Small intestine (tissue), 7 donors: ENCODE data around the gene CLEC19A. TPM values are rescaled to one million over a fixed set of nuclear protein-coding genes. Genes with fewer than 3 reads are reported as not detected.

Experiments used
- DNase-seq, 2 donors: peaks; one replicate each; pipeline versions ENCODE4 v3.0.0 to v3.0.0-alpha.2; 2013
- FAIRE-seq: peaks from 2 replicates; lab custom pipeline; 2012; peaks lifted over from hg19 to GRCh38; lab: Jason Lieb, UNC
- H3K27ac ChIP-seq, 3 donors: one replicate each; pipeline ENCODE4 v1.5.1; 2013; ENCODE audit warnings: low read length in 2 of 3, mild to moderate bottlenecking in 2 of 3, control low read depth in 1 of 3, inconsistent platforms in 1 of 3, low read depth in 1 of 3, moderate library complexity in 1 of 3
- H3K27me3 ChIP-seq, 3 donors: one replicate each; pipeline ENCODE4 v1.6.1; 2013; ENCODE audit warnings: low read length in 3 of 3, inconsistent platforms in 1 of 3; ENCODE audit not compliant: control insufficient read depth in 3 of 3, insufficient read depth in 3 of 3
- H3K36me3 ChIP-seq, 3 donors: one replicate each; pipeline ENCODE4 v1.6.1; 2013; ENCODE audit warnings: low read length in 3 of 3, inconsistent platforms in 1 of 3, low read depth in 1 of 3, mild to moderate bottlenecking in 1 of 3, moderate library complexity in 1 of 3; ENCODE audit not compliant: control insufficient read depth in 3 of 3, insufficient read depth in 2 of 3
- H3K4me1 ChIP-seq, 3 donors: one replicate each; pipeline ENCODE4 v1.6.1; 2013; ENCODE audit warnings: low read length in 2 of 3, inconsistent platforms in 1 of 3, low read depth in 1 of 3, mild to moderate bottlenecking in 1 of 3, moderate library complexity in 1 of 3; ENCODE audit not compliant: control insufficient read depth in 3 of 3, insufficient read depth in 2 of 3
- H3K4me3 ChIP-seq, 3 donors: one replicate each; pipeline ENCODE4 v1.5.1; 2013; ENCODE audit warnings: low read length in 3 of 3, control low read depth in 1 of 3, inconsistent platforms in 1 of 3, low read depth in 1 of 3, mild to moderate bottlenecking in 1 of 3, moderate library complexity in 1 of 3
- H3K9me3 ChIP-seq, 2 donors: one replicate each; pipeline ENCODE4 v1.6.1; 2013; ENCODE audit warnings: low read depth in 1 of 2, low read length in 1 of 2; ENCODE audit not compliant: control insufficient read depth in 2 of 2, insufficient read depth in 1 of 2
- WGBS, 3 donors: extraction: QIAGEN DNeasy Blood & Tissue Kit; methylation state at CpG; one replicate each; pipeline ENCODE4 v1.1.7; 2013; 5-methylcytosine and 5-hydroxymethylcytosine counted together
- polyA plus RNA-seq, 4 donors: library from polyadenylated mRNA; stranded (reverse) in 3 of 4; unstranded in 1 of 4; fragments of 200-250 nt in 3 of 4; fragments of 120-200 nt in 1 of 4; gene quantifications; one replicate each; pipeline versions ENCODE4 v1.2.1 to v1.2.3, GENCODE V29; 2013
- donor health status: healthy with polysubstance abuse.
- donor health status: control.
- donor health status: control.
- donor health status: Bipolar disorder and iron deficiency.
- donor health status: healthy.

The CLEC19A gene
- polyA plus RNA-seq, 4 donors, result not detected

DNA sequence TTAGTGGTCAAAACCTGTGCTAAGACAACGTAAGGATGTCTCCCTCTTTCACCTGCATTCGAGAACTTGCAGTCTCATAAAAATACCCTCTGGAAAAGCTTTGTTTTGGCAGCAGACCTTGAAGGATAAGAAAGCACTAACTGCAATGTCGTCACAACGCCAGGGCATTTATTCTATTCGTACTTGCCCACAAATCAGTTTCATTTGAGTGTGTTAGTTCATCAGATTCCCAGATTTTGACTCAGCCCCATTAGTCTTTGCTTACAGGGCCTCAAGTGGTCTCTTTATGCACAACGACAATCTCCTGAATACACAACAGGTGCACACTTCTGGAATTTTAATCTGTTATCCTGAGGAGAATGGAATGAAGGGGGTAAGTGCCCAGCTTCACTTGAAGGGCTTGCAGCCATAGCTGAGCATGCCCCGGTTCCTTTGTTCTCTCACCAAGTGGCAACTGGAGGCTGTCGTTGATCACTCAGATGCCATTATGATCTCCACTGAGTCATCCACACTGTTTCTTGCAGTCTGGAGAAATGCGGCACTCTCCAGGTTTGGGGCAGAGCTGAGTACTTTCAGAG, 58.8 kb downstream of the CLEC19A start:
- DNase-seq (no peak), FAIRE-seq (no peak)
- no peak overlapping the region for H3K4me3 ChIP-seq
- no peaks in the 10 kb centered on the region for H3K4me1 ChIP-seq
- H3K27me3 ChIP-seq, result peaks cover 0 to 2% (median 0%) of the 10 kb centered on the region in 3 donors
- H3K27ac ChIP-seq, result no peak overlapping the region
- no peaks in the 10 kb centered on the region for H3K9me3 ChIP-seq
- 66 to 79% (median 76%) methylated on average over 9 of the region's 9 CpGs for WGBS, 3 donors
- no peaks in the 10 kb centered on the region for H3K36me3 ChIP-seq

DNA sequence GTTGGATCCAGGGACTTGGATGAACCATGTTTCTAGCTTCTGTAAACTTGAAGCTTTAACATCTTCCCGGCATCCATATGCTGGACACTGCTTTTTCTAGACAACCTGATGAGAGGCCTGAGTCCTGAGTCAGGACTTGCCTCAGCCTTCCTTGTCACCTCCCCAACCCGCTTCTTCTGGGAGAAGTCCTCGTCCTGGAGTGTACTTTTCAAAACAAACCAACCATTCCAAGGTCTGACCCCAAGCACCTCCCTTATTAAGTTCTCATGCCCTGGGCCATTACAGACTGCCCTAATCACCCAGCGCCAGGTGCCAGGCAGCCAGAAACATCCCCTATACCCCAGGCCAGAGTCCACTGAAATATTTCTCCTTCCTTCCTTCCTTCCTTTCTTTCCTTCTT, 59.4 kb downstream of the CLEC19A start:
- no peaks in the 10 kb centered on the region for H3K36me3 ChIP-seq
- 72 to 79% (median 72%) methylated on average over 4 of the region's 4 CpGs for WGBS, 3 donors

DNA sequence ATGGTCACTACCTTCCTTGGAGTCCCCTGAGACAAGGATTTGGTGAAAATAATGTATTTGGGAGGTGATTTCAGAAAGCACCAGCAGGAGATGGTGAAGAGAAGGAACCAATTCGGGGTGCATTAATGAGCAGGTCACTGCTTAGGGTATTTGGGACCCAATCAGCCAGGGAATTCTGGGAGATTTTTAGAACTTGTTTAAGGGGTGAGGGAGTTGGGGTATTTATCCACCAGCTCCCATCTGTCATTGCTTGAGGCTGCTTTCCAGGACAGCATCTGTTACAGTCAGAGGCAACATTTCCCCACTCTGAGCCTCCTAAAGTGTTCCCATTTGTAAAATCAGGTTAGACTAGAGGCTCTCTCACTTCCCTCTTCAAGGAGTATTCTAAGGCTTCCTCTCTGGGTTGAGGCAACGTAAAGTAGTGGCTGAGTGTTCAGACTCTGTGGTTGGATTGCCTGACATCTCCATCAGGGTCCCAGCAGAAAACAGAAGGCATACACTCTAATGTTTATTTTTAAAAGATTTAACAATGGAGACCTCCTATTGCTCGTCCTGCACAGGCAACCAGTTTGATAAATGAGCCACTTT, 60.9 kb downstream of the CLEC19A start:
- H3K9me3 ChIP-seq, result no peaks in the 10 kb centered on the region
- DNase-seq (no peak), FAIRE-seq (no peak)
- H3K27me3 ChIP-seq, result peaks cover 0 to 2% (median 0%) of the 10 kb centered on the region in 3 donors
- H3K27ac ChIP-seq, result no peak overlapping the region
- H3K4me3 ChIP-seq, result no peak overlapping the region
- H3K36me3 ChIP-seq, result no peaks in the 10 kb centered on the region
- WGBS, 3 donors, result 35 to 53% (median 44%) methylated on average over 3 of the region's 3 CpGs
- H3K4me1 ChIP-seq, result no peaks in the 10 kb centered on the region

More for the DNA sequence above, 59.4 kb downstream of the CLEC19A start:
- FAIRE-seq (no peak), DNase-seq (no peak)
- Histone ChIP-seq H3K4me1 (no peaks in the 10 kb centered on the region), H3K4me3 (no peak overlapping the region), H3K27me3 (peaks cover 0 to 2% (median 0%) of the 10 kb centered on the region in 3 donors), H3K27ac (no peak overlapping the region), H3K9me3 (no peaks in the 10 kb centered on the region)

DNA sequence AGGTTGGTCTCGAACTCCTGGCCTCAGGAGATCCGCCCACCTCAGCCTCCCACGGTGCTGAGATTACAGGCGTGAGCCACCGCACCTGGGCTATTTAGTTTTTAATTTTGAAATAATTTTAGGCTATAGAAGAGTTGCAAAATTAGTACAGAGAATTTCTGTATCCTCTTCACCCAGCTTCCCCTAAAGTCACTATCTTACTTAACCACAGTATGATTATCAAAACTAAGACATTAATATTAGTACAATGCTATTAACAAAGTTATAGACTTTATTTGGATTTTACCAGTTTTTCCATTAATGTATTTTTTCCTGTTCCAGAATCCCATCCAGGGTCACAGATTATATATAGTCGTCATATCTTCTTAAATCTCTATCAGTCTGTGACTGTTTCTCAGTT, 62.6 kb downstream of the CLEC19A start:
- DNase-seq (no peak), FAIRE-seq (no peak)
- H3K36me3 ChIP-seq, result no peaks in the 10 kb centered on the region
- WGBS, 3 donors, result 79 to 89% (median 80%) methylated on average over 6 of the region's 6 CpGs
- H3K27me3 ChIP-seq, result peaks cover 0 to 2% (median 0%) of the 10 kb centered on the region in 3 donors
- no peak overlapping the region for H3K4me3 ChIP-seq
- H3K9me3 ChIP-seq, result no peaks in the 10 kb centered on the region
- no peaks in the 10 kb centered on the region for H3K4me1 ChIP-seq
- no peak overlapping the region for H3K27ac ChIP-seq

DNA sequence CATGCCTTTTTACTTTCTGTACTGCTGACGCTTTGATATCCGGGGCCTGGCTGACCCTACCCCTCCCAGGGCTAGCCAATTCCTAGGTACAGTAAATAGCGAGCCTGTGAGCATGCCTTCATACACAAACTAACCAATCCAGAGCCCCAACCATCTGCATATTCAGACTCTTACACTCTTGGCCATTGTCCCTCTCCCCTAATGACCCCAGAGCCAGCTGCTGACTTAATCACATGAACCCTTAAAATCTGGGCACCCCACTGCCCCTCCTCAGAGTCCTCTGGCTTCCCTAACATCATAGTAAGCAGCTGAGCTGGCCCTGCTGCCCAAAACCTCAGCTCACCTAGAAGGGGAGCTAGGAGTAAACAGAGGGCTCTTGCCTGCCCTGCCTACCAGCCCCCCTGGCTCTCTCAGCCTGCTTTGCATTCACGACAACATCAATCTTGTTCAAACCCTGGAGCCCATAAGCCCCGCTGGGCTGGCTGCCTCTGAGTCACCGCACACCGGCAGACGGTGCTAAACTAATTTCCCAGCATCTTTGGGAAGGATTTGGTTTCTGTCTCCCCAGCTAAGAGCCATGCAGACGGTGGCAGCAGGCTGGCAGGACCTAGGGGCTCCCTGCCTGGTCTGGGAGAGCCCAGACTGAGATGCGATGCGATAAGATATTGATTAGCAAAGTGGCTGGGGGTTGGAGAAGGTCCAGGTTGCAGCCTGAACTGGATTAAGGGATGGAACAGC, 63.2 kb downstream of the CLEC19A start:
- Histone ChIP-seq H3K36me3 (no peaks in the 10 kb centered on the region), H3K4me3 (no peak overlapping the region), H3K4me1 (no peaks in the 10 kb centered on the region), H3K27me3 (peaks cover 0 to 2% (median 0%) of the 10 kb centered on the region in 3 donors), H3K27ac (no peak overlapping the region), H3K9me3 (no peaks in the 10 kb centered on the region)
- FAIRE-seq (no peak), DNase-seq (no peak)
- 20 to 63% (median 50%) methylated on average over 11 of the region's 11 CpGs for WGBS, 3 donors

DNA sequence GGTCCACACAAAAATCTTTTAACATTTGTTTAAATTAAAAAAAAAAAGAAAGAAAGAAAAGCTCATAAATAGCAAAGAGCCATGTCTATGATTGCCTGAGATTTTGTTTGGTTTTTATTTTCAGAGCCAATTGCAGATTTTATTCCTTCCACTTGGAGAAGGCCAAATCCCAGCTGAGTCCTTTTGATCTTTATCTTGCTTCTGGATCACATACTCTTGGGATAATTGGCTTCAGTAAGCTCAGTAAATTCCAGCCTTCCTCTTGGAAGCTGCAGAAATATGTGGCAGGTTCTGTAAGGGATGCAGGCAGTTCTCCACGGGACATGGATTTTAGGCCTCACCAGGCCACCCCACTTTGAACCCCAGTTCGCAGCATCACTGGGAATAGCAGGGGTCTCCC, 68.8 kb downstream of the CLEC19A start:
- Histone ChIP-seq H3K27me3 (no peaks in the 10 kb centered on the region), H3K36me3 (no peaks in the 10 kb centered on the region), H3K27ac (no peak overlapping the region), H3K4me3 (no peak overlapping the region), H3K4me1 (no peaks in the 10 kb centered on the region), H3K9me3 (no peaks in the 10 kb centered on the region)
- no peak for DNase-seq
- WGBS, 3 donors, result 75 to 91% (median 80%) methylated on average over 2 of the region's 2 CpGs
- no peak for FAIRE-seq

DNA sequence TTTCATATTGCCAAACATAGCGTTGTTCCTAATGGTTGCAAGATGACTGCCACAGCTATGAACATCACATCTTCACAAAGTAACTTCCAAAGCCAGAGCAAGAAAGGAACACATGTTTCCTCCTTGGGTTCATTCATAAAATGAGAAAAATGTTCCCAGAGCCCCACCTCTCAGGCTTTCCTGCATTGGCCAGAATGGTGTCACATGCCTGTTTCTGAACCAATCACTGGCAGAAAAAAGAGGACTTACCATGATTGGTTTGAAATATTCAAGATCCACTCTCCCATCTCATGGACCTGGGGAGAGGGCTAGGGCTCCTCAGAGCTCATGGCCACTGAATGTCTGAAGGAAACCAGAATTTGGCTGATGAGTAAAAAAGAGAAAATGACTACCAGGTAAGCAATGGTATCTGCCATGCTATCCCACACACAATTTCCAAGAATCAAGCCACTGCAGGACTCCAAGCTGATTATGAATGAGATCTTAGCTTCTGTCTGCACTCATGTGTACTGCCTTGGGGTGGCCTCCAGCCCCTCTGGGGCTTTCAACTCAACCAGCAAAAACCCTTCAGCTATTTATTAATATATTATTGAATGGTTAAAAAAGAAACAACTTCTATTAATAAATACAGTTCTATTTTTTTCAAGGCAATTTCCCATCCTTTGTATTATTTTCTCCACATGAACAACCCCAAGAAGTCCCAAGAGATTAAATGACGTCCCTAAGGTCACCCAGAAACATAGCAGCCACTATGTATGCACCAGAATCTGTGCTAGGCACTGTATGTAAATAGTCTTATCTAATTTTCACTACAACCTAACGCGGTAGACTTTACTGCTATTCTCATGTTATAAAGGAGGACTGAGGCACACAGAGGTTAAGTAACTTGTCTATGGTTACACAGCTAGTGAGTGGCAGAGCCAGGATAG, 70.8 kb downstream of the CLEC19A start:
- FAIRE-seq (no peak), DNase-seq (no peak)
- no peak overlapping the region for H3K27ac ChIP-seq
- WGBS, 3 donors, result 57 to 63% (median 61%) methylated on average over 4 of the region's 4 CpGs
- no peaks in the 10 kb centered on the region for H3K27me3 ChIP-seq
- no peak overlapping the region for H3K4me3 ChIP-seq
- no peaks in the 10 kb centered on the region for H3K9me3 ChIP-seq
- H3K4me1 ChIP-seq, result no peaks in the 10 kb centered on the region
- H3K36me3 ChIP-seq, result no peaks in the 10 kb centered on the region

DNA sequence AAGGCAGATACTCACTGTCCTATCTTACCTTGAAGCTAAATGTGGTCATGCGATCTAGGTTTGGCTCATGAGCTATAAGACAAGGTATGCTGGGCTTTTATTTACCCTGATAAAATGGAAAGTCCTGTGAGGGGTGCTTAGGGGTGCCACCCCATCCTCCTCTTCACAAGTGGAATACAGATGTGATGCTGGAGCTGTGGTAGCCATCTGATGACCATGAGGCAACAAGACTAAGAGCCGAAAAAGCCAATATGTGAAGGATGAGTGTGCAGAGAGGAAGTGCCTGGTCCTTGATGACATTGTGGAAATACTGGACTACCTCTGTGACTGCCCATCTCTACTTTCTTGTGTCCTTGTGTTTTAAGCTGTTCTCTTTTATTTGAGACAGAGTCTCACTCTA, 74.0 kb downstream of the CLEC19A start:
- H3K9me3 ChIP-seq, result no peaks in the 10 kb centered on the region
- WGBS, 3 donors, result 94 to 97% (median 95%) methylated on average over 2 of the region's 2 CpGs
- H3K36me3 ChIP-seq, result no peaks in the 10 kb centered on the region
- FAIRE-seq (no peak), DNase-seq (no peak)
- no peak overlapping the region for H3K4me3 ChIP-seq
- no peak overlapping the region for H3K27ac ChIP-seq
- H3K4me1 ChIP-seq, result no peaks in the 10 kb centered on the region
- no peaks in the 10 kb centered on the region for H3K27me3 ChIP-seq
